Measurements from ENCODE around the gene SKOR1.

The SKOR1 gene

GRCh38 chr15:67831363-67831762, 6.1 kb downstream of the SKOR1 start:
- DNase-seq (ENCODE audit: low read depth in 1 of 2, low spot score in 1 of 2) = no peak

GRCh38 chr15:67832031-67832551, 6.8 kb downstream of the SKOR1 start:
- DNase-seq (ENCODE audit: low read depth in 1 of 2, low spot score in 1 of 2) = no peak

GRCh38 chr15:67832897-67833709, 7.8 kb downstream of the SKOR1 start:
- DNase-seq (ENCODE audit: low read depth in 1 of 2, low spot score in 1 of 2) = no peak

GRCh38 chr15:67833710-67834511, 8.6 kb downstream of the SKOR1 start:
- no peak for DNase-seq (ENCODE audit: low read depth in 1 of 2, low spot score in 1 of 2)

GRCh38 chr15:67834581-67835296, 9.4 kb downstream of the SKOR1 start:
- no peak for DNase-seq (ENCODE audit: low read depth in 1 of 2, low spot score in 1 of 2)

- DNase-seq (ENCODE audit: low read depth in 1 of 2, low spot score in 1 of 2) = no peak
Observed at GRCh38 chr15:67835297-67836133, 10.2 kb downstream of the SKOR1 start.

GRCh38 chr15:67836134-67836455, 10.8 kb downstream of the SKOR1 start:
- no peak for DNase-seq (ENCODE audit: low read depth in 1 of 2, low spot score in 1 of 2)

- DNase-seq (ENCODE audit: low read depth in 1 of 2, low spot score in 1 of 2) = no peak
Observed at GRCh38 chr15:67836477-67836876, 11.2 kb downstream of the SKOR1 start.

GRCh38 chr15:67836955-67837354, 11.6 kb downstream of the SKOR1 start:
- no peak for DNase-seq (ENCODE audit: low read depth in 1 of 2, low spot score in 1 of 2)

GRCh38 chr15:67838789-67839332, 13.6 kb downstream of the SKOR1 start:
- DNase-seq (ENCODE audit: low read depth in 1 of 2, low spot score in 1 of 2) = no peak

- no peak for DNase-seq (ENCODE audit: low read depth in 1 of 2, low spot score in 1 of 2)
Observed at GRCh38 chr15:67839499-67839928, 14.2 kb downstream of the SKOR1 start.

- DNase-seq (ENCODE audit: low read depth in 1 of 2, low spot score in 1 of 2) = peak; percentile 91
Observed at GRCh38 chr15:67839929-67840748, 14.8 kb downstream of the SKOR1 start, which contains the start of gene RNU6-1. Gene RNU6-1 (minus strand): TSS chr15:67840045.

GRCh38 chr15:67840749-67841512, 15.6 kb downstream of the SKOR1 start:
- no peak for DNase-seq (ENCODE audit: low read depth in 1 of 2, low spot score in 1 of 2)

- DNase-seq (ENCODE audit: low read depth in 1 of 2, low spot score in 1 of 2) = no peak
Observed at GRCh38 chr15:67841513-67841762, 16.1 kb downstream of the SKOR1 start.

- DNase-seq (ENCODE audit: low read depth in 1 of 2, low spot score in 1 of 2) = no peak
Observed at GRCh38 chr15:67843092-67843501, 17.8 kb downstream of the SKOR1 start.

- DNase-seq (ENCODE audit: low read depth in 1 of 2, low spot score in 1 of 2) = no peak
Observed at GRCh38 chr15:67843571-67844387, 18.5 kb downstream of the SKOR1 start.

GRCh38 chr15:67845974-67846373, 20.7 kb downstream of the SKOR1 start:
- DNase-seq (ENCODE audit: low read depth in 1 of 2, low spot score in 1 of 2) = no peak

- no peak for DNase-seq (ENCODE audit: low read depth in 1 of 2, low spot score in 1 of 2)
Observed at GRCh38 chr15:67849538-67849937, 24.2 kb downstream of the SKOR1 start.

All from activated CD4-positive, alpha-beta T cell treated with anti-CD3 and anti-CD28 coated beads, Interleukin-2, amount 50 U/mL, for 24 hours (primary cell).